WTC11 (cell line): ENCODE results near the gene CARS2. TPM values are rescaled to one million over a fixed set of nuclear protein-coding genes. Genes with fewer than 3 reads are reported as not detected.
A peak's percentile ranks its signal among the peaks of the same experiment; 100 is the strongest.

Source experiments
- ATAC-seq: fragments of 200-7000 bp; cut with Tn5 transposase; 2 replicates; pipeline ENCODE4 v1.10.0; 2021; ENCODE audit warnings: mild to moderate bottlenecking, moderate library complexity
- Bru-seq: library from RNA; stranded (reverse); fragments of 400-500 nt; gene quantifications from one replicate; lab custom pipeline; 2021; lab: Mats Ljungman, UMichigan
- CTCF ChIA-PET: fragments of 300-600 bp; sonication (Branson Sonifier 250); formaldehyde crosslinking; loops from one replicate; lab custom pipeline; 2021; ENCODE audit warnings: antibody characterized with exemption; lab: Charles Lee
- POLR2A ChIA-PET: fragments of 350-600 bp; sonication (Branson Sonifier 250); formaldehyde crosslinking; loops from one replicate; lab custom pipeline; 2021; ENCODE audit warnings: antibody characterized with exemption; lab: Charles Lee
- DNase-seq: peaks from one replicate; pipeline ENCODE4 v3.0.0; 2021; ENCODE audit warnings: low spot score
- H3K27ac Mint-ChIP-seq: 2 replicates; pipeline ENCODE4 v1.8.0; 2021; ENCODE audit warnings: mixed read lengths
- H3K27me3 Mint-ChIP-seq: 2 replicates; pipeline ENCODE4 v1.8.0; 2021; ENCODE audit warnings: low read depth, mild to moderate bottlenecking, moderate library complexity, mixed read lengths
- H3K36me3 Mint-ChIP-seq: 2 replicates; pipeline ENCODE4 v1.8.0; 2021; ENCODE audit warnings: mixed read lengths
- H3K4me1 Mint-ChIP-seq: 2 replicates; pipeline ENCODE4 v1.8.0; 2022; ENCODE audit warnings: mixed read lengths
- H3K4me3 Mint-ChIP-seq: 2 replicates; pipeline ENCODE4 v1.8.0; 2021; ENCODE audit warnings: mild to moderate bottlenecking, moderate library complexity, mixed read lengths
- H3K9me3 Mint-ChIP-seq: 2 replicates; pipeline ENCODE4 v1.8.0; 2021; ENCODE audit warnings: mixed read lengths
- ATF3 ChIP-seq: sonication (generic); formaldehyde crosslinking; conservative IDR thresholded peaks from 2 replicates; pipeline ENCODE4 v1.8.1; 2022; ENCODE audit warnings: mild to moderate bottlenecking, missing genetic modification reagents
- ATF6 ChIP-seq: sonication (generic); formaldehyde crosslinking; IDR thresholded peaks from 2 replicates; pipeline ENCODE4 v1.8.1; 2023; ENCODE audit warnings: mild to moderate bottlenecking, missing genetic modification reagents
- CBFB ChIP-seq: sonication (generic); formaldehyde crosslinking; IDR thresholded peaks from 2 replicates; pipeline ENCODE4 v1.8.1; 2022; ENCODE audit warnings: mild to moderate bottlenecking, low read depth, missing genetic modification reagents
- CREB1 ChIP-seq: sonication (generic); formaldehyde crosslinking; IDR thresholded peaks from 2 replicates; pipeline ENCODE4 v1.8.0; 2023; ENCODE audit warnings: mild to moderate bottlenecking, missing genetic modification reagents
- CTCF ChIP-seq: fragments of 200-600 bp; IDR thresholded peaks from 2 replicates; pipeline ENCODE4 v1.8.0; 2022; ENCODE audit warnings: antibody characterized with exemption
- E2F4 ChIP-seq: sonication (generic); formaldehyde crosslinking; IDR thresholded peaks from 2 replicates; pipeline ENCODE4 v1.8.1; 2022; ENCODE audit warnings: low read depth, mild to moderate bottlenecking, moderate library complexity, missing genetic modification reagents, borderline replicate concordance
- E2F5 ChIP-seq: sonication (generic); formaldehyde crosslinking; IDR thresholded peaks from 2 replicates; pipeline ENCODE4 v1.8.1; 2022; ENCODE audit warnings: mild to moderate bottlenecking, moderate library complexity, missing genetic modification reagents
- EMX1 ChIP-seq: fragments of 250-450 bp; sonication (Bioruptor Pico); IDR thresholded peaks from 2 replicates; pipeline ENCODE4 v1.8.0; 2021; ENCODE audit warnings: mild to moderate bottlenecking
- ETV6 ChIP-seq: sonication (generic); formaldehyde crosslinking; IDR thresholded peaks from 2 replicates; pipeline ENCODE4 v1.8.1; 2022; ENCODE audit warnings: mild to moderate bottlenecking, missing genetic modification reagents
- FOXJ3 ChIP-seq: sonication (generic); formaldehyde crosslinking; IDR thresholded peaks from 2 replicates; pipeline ENCODE4 v1.9.0; 2021; ENCODE audit warnings: missing genetic modification reagents, mild to moderate bottlenecking, borderline replicate concordance
- FOXK1 ChIP-seq: sonication (generic); formaldehyde crosslinking; IDR thresholded peaks from 2 replicates; pipeline ENCODE4 v1.8.0; 2022; ENCODE audit warnings: mild to moderate bottlenecking, moderate library complexity, missing genetic modification reagents
- GTF2I ChIP-seq: fragments of 250-450 bp; sonication (Bioruptor Pico); conservative IDR thresholded peaks from 2 replicates; pipeline ENCODE4 v1.4.0; 2021; ENCODE audit warnings: mild to moderate bottlenecking
- MLX ChIP-seq: sonication (generic); formaldehyde crosslinking; IDR thresholded peaks from 2 replicates; pipeline ENCODE4 v1.8.1; 2023; ENCODE audit warnings: mild to moderate bottlenecking, missing genetic modification reagents, moderate library complexity
- NFATC4 ChIP-seq: fragments of 250-450 bp; sonication (Bioruptor Pico); IDR thresholded peaks from 2 replicates; pipeline ENCODE4 v1.9.0; 2021; ENCODE audit warnings: mild to moderate bottlenecking
- NR3C1 ChIP-seq: sonication (generic); formaldehyde crosslinking; conservative IDR thresholded peaks from 2 replicates; pipeline ENCODE4 v1.8.1; 2023; ENCODE audit warnings: low read depth, mild to moderate bottlenecking, missing genetic modification reagents
- PRRX2 ChIP-seq: fragments of 250-450 bp; sonication (Bioruptor Pico); IDR thresholded peaks from 2 replicates; pipeline ENCODE4 v1.8.0; 2021; ENCODE audit warnings: mild to moderate bottlenecking
- SOX15 ChIP-seq: fragments of 250-450 bp; sonication (Bioruptor Pico); IDR thresholded peaks from 2 replicates; pipeline ENCODE4 v1.9.0; 2021; ENCODE audit warnings: mild to moderate bottlenecking
- STAT6 ChIP-seq: sonication (generic); formaldehyde crosslinking; conservative IDR thresholded peaks from 2 replicates; pipeline ENCODE4 v1.8.1; 2023; ENCODE audit warnings: mild to moderate bottlenecking, low read depth, missing genetic modification reagents, moderate library complexity
- TCF7 ChIP-seq: sonication (generic); formaldehyde crosslinking; IDR thresholded peaks from 2 replicates; pipeline ENCODE4 v1.8.0; 2022; ENCODE audit warnings: mild to moderate bottlenecking, low read depth, missing genetic modification reagents, moderate library complexity
- TEAD4 ChIP-seq: sonication (generic); formaldehyde crosslinking; IDR thresholded peaks from 2 replicates; pipeline ENCODE4 v1.8.0; 2022; ENCODE audit warnings: mild to moderate bottlenecking, missing genetic modification reagents
- USF2 ChIP-seq: sonication (generic); formaldehyde crosslinking; IDR thresholded peaks from 2 replicates; pipeline ENCODE4 v1.8.1; 2023; ENCODE audit warnings: mild to moderate bottlenecking, missing genetic modification reagents, moderate library complexity
- ZNF317 ChIP-seq: sonication (generic); formaldehyde crosslinking; IDR thresholded peaks from 2 replicates; pipeline ENCODE4 v1.8.1; 2023; ENCODE audit warnings: low read depth, mild to moderate bottlenecking, moderate library complexity, missing genetic modification reagents, borderline replicate concordance
- ZSCAN18 ChIP-seq: fragments of 250-450 bp; sonication (Bioruptor Pico); IDR thresholded peaks from 2 replicates; pipeline ENCODE4 v2.1.2; 2022; ENCODE audit warnings: mild to moderate bottlenecking, moderate library complexity
- long read RNA-seq, 3 experiments: library from RNA in 1 of 3; library from capped mRNA in 1 of 3; library from polyadenylated mRNA in 1 of 3; unstranded in 2 of 3; stranded (forward) in 1 of 3; transcript quantifications; one replicate each; pipeline ENCODE4 v2.0.0, GENCODE V29; 2021
- total RNA-seq: library from RNA; stranded (reverse); gene quantifications from 3 replicates; pipeline ENCODE4 v1.2.3, GENCODE V29; 2021

Gene CARS2
- total RNA-seq = 39.9 to 50.9 TPM (median 50.0 TPM) in 3 replicates
- Bru-seq, nascent RNA = percentile 74 among the genes with signal in this experiment
- long read RNA-seq, experiment 1, transcript CARS2-201 (15 exons, 1,879 nt) = major isoform, 107 of 164 reads
- long read RNA-seq, experiment 1, partial matches to known transcripts = 8 of 164 reads
- long read RNA-seq, experiment 1, other reads (novel, unspliced or antisense) = 44 of 164 reads
- long read RNA-seq, experiment 2, transcript CARS2-201 (15 exons, 1,879 nt) = major isoform, 22 of 62 reads
- long read RNA-seq, experiment 2, partial matches to known transcripts = 10 of 62 reads
- long read RNA-seq, experiment 2, other reads (novel, unspliced or antisense) = 28 of 62 reads
- long read RNA-seq, experiment 3, partial matches to known transcripts = 2 of 8 reads
- long read RNA-seq, experiment 3, other reads (novel, unspliced or antisense) = 2 of 8 reads

- Mint-ChIP-seq H3K4me3 (peak within 1 kb of the TSS; percentile 82), H3K27ac (peak within 1 kb of the TSS; percentile 82), H3K9me3 (no peaks in the 10 kb centered on the region), H3K36me3 (peaks cover 12% of the 10 kb centered on the region), H3K4me1 (peaks cover 24% of the 10 kb centered on the region), H3K27me3 (no peaks in the 10 kb centered on the region; the same call in none of the 2 replicates)
- CTCF ChIA-PET = interaction anchor here (1.0 kb wide), 1 partner anchor 61 kb away, joined by 4 read pairs; no protein-coding TSS in a partner anchor
- DNase-seq = peak; percentile 95
- peak; percentile 97 for ATAC-seq
- POLR2A ChIA-PET = interaction anchor here (1.0 to 1.4 kb wide), 2 partner anchors 10 to 144 kb away, joined by 3 to 6 read pairs; partner anchors contain the start of gene RAB20
- TF ChIP-seq MLX = no peak
- no peak for TF ChIP-seq CREB1 (CRISPR knock-in tag)
- TF ChIP-seq NR3C1 (CRISPR knock-in tag) = peak; percentile 88; the same call in 1 of the 2 replicates
- TF ChIP-seq FOXJ3 (CRISPR knock-in tag) = no peak
- no peak for TF ChIP-seq ZSCAN18 (CRISPR knock-in tag)
- no peak for TF ChIP-seq NFATC4
- TF ChIP-seq PRRX2 = no peak
- no peak for TF ChIP-seq SOX15 (CRISPR knock-in tag)
- no peak for TF ChIP-seq E2F5 (CRISPR knock-in tag)
- no peak for TF ChIP-seq GTF2I (CRISPR knock-in tag)
- 0 out of 2 replicates have a peak, but pooled peaks have one; percentile 24 for TF ChIP-seq TCF7 (CRISPR knock-in tag)
- TF ChIP-seq STAT6 = 0 out of 2 replicates have a peak, but pooled peaks have one; percentile 46
- no peak for TF ChIP-seq TEAD4
- TF ChIP-seq ATF6 (CRISPR knock-in tag) = no peak
- no peak for TF ChIP-seq ZNF317 (CRISPR knock-in tag)
- TF ChIP-seq E2F4 (CRISPR knock-in tag) = peak; percentile 37; the same call in 1 of the 2 replicates
- TF ChIP-seq CTCF = no peak
- peak; percentile 95; the same call in 1 of the 2 replicates for TF ChIP-seq CBFB (CRISPR knock-in tag)
- peak; percentile 75 for TF ChIP-seq ETV6 (CRISPR knock-in tag)
- peak; percentile 68; the same call in 1 of the 2 replicates for TF ChIP-seq FOXK1
- peak; percentile 26 for TF ChIP-seq USF2 (CRISPR knock-in tag)
- no peak for TF ChIP-seq ATF3
- no peak for TF ChIP-seq EMX1 (CRISPR knock-in tag)
These were observed at the start of gene CARS2 for GRCh38 chr13:110705826-110706569. CARS2 (minus strand) TSS chr13:110706116; CDS start chr13:110706093, 23 bp downstream.
